Measurements from ENCODE around the gene XRCC2. TPM values are rescaled to one million over a fixed set of nuclear protein-coding genes. Genes with fewer than 3 reads are reported as not detected.

The XRCC2 gene
- total and polyA plus RNA-seq, 2 of the 8 experiments (the other 6 are each of a cell fraction or from before 2014, with no cell fraction given) = 14.6 to 34.0 TPM

GRCh38 chr7:152669758-152670157 lies 6.2 kb downstream of the XRCC2 start (continued):
- no peak for TF ChIP-seq CHD7 (IDR thresholded peaks at IDR 0.05; ENCODE audit: insufficient replicate concordance, low read length)
- no peak for TF ChIP-seq TEAD4 (IDR thresholded peaks at IDR 0.05; ENCODE audit: low read depth, low read length)
- no peak for TF ChIP-seq NRF1 (IDR thresholded peaks at IDR 0.05; ENCODE audit: low read depth, low read length)
- no peak for TF ChIP-seq HDAC6 (IDR thresholded peaks at IDR 0.05; ENCODE audit: low read depth, low read length)
- no peak for TF ChIP-seq ATF3 (IDR thresholded peaks at IDR 0.05; ENCODE audit: insufficient read depth, low read depth, low read length)
- TF ChIP-seq BCL11A (IDR thresholded peaks at IDR 0.05; ENCODE audit: low read depth in 2 of 2, low read length in 2 of 2) = no peak
- no peak for TF ChIP-seq MAX (IDR thresholded peaks at IDR 0.05)

Measured in H1 (cell line).